IMR-90 (cell line): ENCODE data around the gene TMEM82. TPM values are rescaled to one million over a fixed set of nuclear protein-coding genes. Genes with fewer than 3 reads are reported as not detected.

ENCODE experiments used
- ATAC-seq: fragments of 200-7000 bp; cut with Tn5 transposase; 2 replicates; pipeline ENCODE4 v1.9.1; 2020; ENCODE audit warnings: low read depth, mild to moderate bottlenecking, moderate library complexity
- BruUV-seq: library from RNA; stranded (reverse); fragments of 400-500 nt; replicated peaks from 2 replicates; lab custom pipeline; 2021; lab: Mats Ljungman, UMichigan
- CTCF ChIA-PET: fragments of 300-600 bp; formaldehyde crosslinking; extraction: SDS; loops from one replicate; lab custom pipeline; 2021; ENCODE audit warnings: antibody characterized with exemption; lab: Yijun Ruan, JAX
- POLR2A ChIA-PET: fragments of 300-600 bp; sonication (Branson Sonifier 250); formaldehyde crosslinking; loops from one replicate; lab custom pipeline; 2022; ENCODE audit warnings: antibody characterized with exemption; ENCODE audit not compliant: unreplicated experiment; lab: Charles Lee
- DNase-seq: peaks from one replicate; pipeline ENCODE4 v3.0.0; 2013
- H2AFZ ChIP-seq: replicated peaks from 2 replicates; pipeline ENCODE3; 2013; ENCODE audit warnings: low read length, mild to moderate bottlenecking; ENCODE audit not compliant: poor library complexity
- H2AK5ac ChIP-seq: 2 replicates; pipeline ENCODE4 v1.6.1; 2013; ENCODE audit warnings: low read depth, low read length, inconsistent platforms
- H2AK9ac ChIP-seq: replicated peaks from 2 replicates; pipeline ENCODE3; 2013; ENCODE audit warnings: mild to moderate bottlenecking, low read depth, low read length, moderate library complexity; ENCODE audit not compliant: poor library complexity
- H2BK120ac ChIP-seq: 2 replicates; pipeline ENCODE4 v1.6.1; 2013; ENCODE audit warnings: low read depth, low read length, inconsistent platforms
- H2BK15ac ChIP-seq: 3 replicates; pipeline ENCODE4 v1.6.1; 2013; ENCODE audit warnings: low read depth, low read length, inconsistent platforms
- H2BK20ac ChIP-seq: 2 replicates; pipeline ENCODE4 v1.6.1; 2013; ENCODE audit warnings: low read depth, mild to moderate bottlenecking, inconsistent platforms, low read length, moderate library complexity
- H2BK5ac ChIP-seq: 2 replicates; pipeline ENCODE4 v1.6.1; 2013; ENCODE audit warnings: mild to moderate bottlenecking, low read depth, low read length, inconsistent platforms; ENCODE audit not compliant: poor library complexity, severe bottlenecking
- H3K14ac ChIP-seq: replicated peaks from 2 replicates; pipeline ENCODE4 v1.6.1; 2013; ENCODE audit warnings: low read depth, low read length, inconsistent platforms
- H3K18ac ChIP-seq: 2 replicates; pipeline ENCODE4 v1.6.1; 2013; ENCODE audit warnings: low read depth, low read length, control low read depth
- H3K23ac ChIP-seq: 2 replicates; pipeline ENCODE4 v1.6.1; 2013; ENCODE audit warnings: low read depth, low read length, inconsistent platforms
- H3K27ac ChIP-seq: 2 replicates; pipeline ENCODE4 v1.5.1; 2013; ENCODE audit warnings: mild to moderate bottlenecking, control low read depth, low read length; ENCODE audit not compliant: insufficient read depth
- H3K27me3 ChIP-seq: 2 replicates; pipeline ENCODE4 v1.6.1; 2013; ENCODE audit warnings: low read length; ENCODE audit not compliant: control insufficient read depth, insufficient read depth
- H3K36me3 ChIP-seq: 2 replicates; pipeline ENCODE4 v1.6.1; 2013; ENCODE audit warnings: low read length, mixed read lengths; ENCODE audit not compliant: control insufficient read depth, insufficient read depth
- H3K4ac ChIP-seq: 2 replicates; pipeline ENCODE4 v1.6.1; 2013; ENCODE audit warnings: low read depth, low read length, inconsistent platforms
- H3K4me1 ChIP-seq: 2 replicates; pipeline ENCODE4 v1.6.1; 2013; ENCODE audit warnings: low read length, mixed read lengths; ENCODE audit not compliant: control insufficient read depth, insufficient read depth
- H3K4me2 ChIP-seq: 2 replicates; pipeline ENCODE4 v1.6.1; 2013; ENCODE audit warnings: low read depth, mild to moderate bottlenecking, control low read depth, low read length, moderate library complexity
- H3K4me3 ChIP-seq: 2 replicates; pipeline ENCODE4 v1.5.1; 2013; ENCODE audit warnings: low read depth, mild to moderate bottlenecking, control low read depth, low read length, moderate library complexity; ENCODE audit not compliant: insufficient read depth
- H3K56ac ChIP-seq: 2 replicates; pipeline ENCODE4 v1.6.1; 2013; ENCODE audit warnings: low read length, inconsistent platforms; ENCODE audit not compliant: insufficient read depth; ENCODE audit errors: extremely low read depth
- H3K79me1 ChIP-seq, 2 experiments: 2 replicates each; pipeline ENCODE4 v1.6.1; 2013; ENCODE audit warnings: low read length in 2 of 2, inconsistent platforms in 1 of 2, low read depth in 1 of 2
- H3K9ac ChIP-seq: 2 replicates; pipeline ENCODE4 v1.6.1; 2013; ENCODE audit warnings: low read depth, low read length, control low read depth
- H3K9me1 ChIP-seq: 2 replicates; pipeline ENCODE4 v1.6.1; 2013; ENCODE audit warnings: low read length, inconsistent platforms; ENCODE audit not compliant: insufficient read depth
- H3K9me3 ChIP-seq: 2 replicates; pipeline ENCODE4 v1.6.1; 2013; ENCODE audit warnings: low read length; ENCODE audit not compliant: control insufficient read depth, insufficient read depth
- H4K20me1 ChIP-seq: 2 replicates; pipeline ENCODE4 v1.6.1; 2013; ENCODE audit warnings: low read length, inconsistent platforms; ENCODE audit not compliant: insufficient read depth
- H4K5ac ChIP-seq: 2 replicates; pipeline ENCODE4 v1.6.1; 2013; ENCODE audit warnings: mild to moderate bottlenecking, low read depth, low read length, control low read depth
- H4K8ac ChIP-seq, 2 experiments: 2 replicates each; pipeline ENCODE4 v1.6.1; 2013; ENCODE audit warnings: low read depth in 2 of 2, low read length in 2 of 2, control low read depth in 1 of 2, inconsistent platforms in 1 of 2
- H4K91ac ChIP-seq: 2 replicates; pipeline ENCODE4 v1.6.1; 2013; ENCODE audit warnings: low read depth, low read length, inconsistent platforms; ENCODE audit not compliant: insufficient read depth
- CHD1 ChIP-seq: IDR thresholded peaks from 2 replicates; pipeline ENCODE4 v1.6.1; 2012; ENCODE audit warnings: low read depth, low read length, improper control_type of control experiment
- FOS ChIP-seq: fragments of 150-350 bp; IDR thresholded peaks from 2 replicates; pipeline ENCODE4 v1.6.1; 2016; ENCODE audit warnings: low read depth, low read length
- MAZ ChIP-seq: IDR thresholded peaks from 2 replicates; pipeline ENCODE4 v1.6.1; 2012; ENCODE audit warnings: low read depth, mild to moderate bottlenecking, low read length, improper control_type of control experiment, moderate library complexity, borderline replicate concordance
- MXI1 ChIP-seq: IDR thresholded peaks from 2 replicates; pipeline ENCODE4 v1.6.1; 2012; ENCODE audit warnings: low read depth, mild to moderate bottlenecking, low read length, moderate library complexity, borderline replicate concordance
- NFE2L2 ChIP-seq: fragments of 150-350 bp; IDR thresholded peaks from 2 replicates; pipeline ENCODE4 v1.6.1; 2016; ENCODE audit warnings: low read depth, mild to moderate bottlenecking, low read length
- POLR2A ChIP-seq: IDR thresholded peaks from 2 replicates; pipeline ENCODE4 v1.6.1; 2012; ENCODE audit warnings: mild to moderate bottlenecking, low read depth, low read length
- RAD21 ChIP-seq: IDR thresholded peaks from 2 replicates; pipeline ENCODE4 v1.6.1; 2012; ENCODE audit warnings: low read length, improper control_type of control experiment
- RCOR1 ChIP-seq: IDR thresholded peaks from 2 replicates; pipeline ENCODE4 v1.6.1; 2012; ENCODE audit warnings: mild to moderate bottlenecking, low read length, improper control_type of control experiment; ENCODE audit not compliant: insufficient replicate concordance
- RFX5 ChIP-seq: IDR thresholded peaks from 2 replicates; pipeline ENCODE4 v1.8.0; 2012; ENCODE audit warnings: low read depth, mild to moderate bottlenecking, low read length, moderate library complexity
- SMC3 ChIP-seq: fragments of 150-350 bp; IDR thresholded peaks from 2 replicates; pipeline ENCODE4 v1.6.1; 2016; ENCODE audit warnings: low read depth, mild to moderate bottlenecking, antibody characterized with exemption, low read length, moderate library complexity
- whole genome bisulfite sequencing, 2 experiments: methylation state at CpG; one replicate each; pipeline versions ENCODE4 v1.1.5 to v1.1.7; 2013; ENCODE audit warnings: missing lambda C conversion rate in 2 of 2; ENCODE audit not compliant: insufficient read length in 1 of 2; ENCODE audit errors: extremely low coverage in 2 of 2; 5-methylcytosine and 5-hydroxymethylcytosine counted together
- dilution Hi-C: fragments of 300-500 bp; cut with HindIII; formaldehyde crosslinking; loops from one replicate; pipeline ENCODE4 v1.14.3; 2018; ENCODE audit warnings: low sequenced_read_pairs; ENCODE audit not compliant: unreplicated experiment
- in situ Hi-C: fragments of 300-500 bp; cut with MboI; formaldehyde crosslinking; loops from 3 replicates; pipeline ENCODE4 v1.14.3; 2019; ENCODE audit warnings: low sequenced_read_pairs, inconsistent platforms, mixed read lengths
- intact Hi-C: fragments of 100-400 bp; cut with micrococcal nuclease; formaldehyde crosslinking; loops from 2 replicates; pipeline ENCODE4 v1.10.0; 2022
- polyA plus RNA-seq, 3 experiments: library from polyadenylated mRNA; depleted of rRNA; stranded (reverse); fragments of >200 nt; gene quantifications; 2 replicates each; pipeline ENCODE4 v1.2.3, GENCODE V29; 2012; ENCODE audit warnings: low replicate concordance in 1 of 3
- total RNA-seq: library from RNA; depleted of rRNA; stranded (reverse); fragments of >200 nt; gene quantifications from 2 replicates; pipeline ENCODE4 v1.2.3, GENCODE V29; 2012
- TF ChIP-seq, protein P1 (sequence below): fragments of 150-350 bp; IDR thresholded peaks from 2 replicates; pipeline ENCODE4 v1.6.1; 2016; ENCODE audit warnings: low read depth, mild to moderate bottlenecking, low read length, moderate library complexity, borderline replicate concordance
- TF ChIP-seq, protein P2 (sequence below): conservative IDR thresholded peaks from 2 replicates; pipeline ENCODE4 v1.5.1; 2012; ENCODE audit warnings: mild to moderate bottlenecking, low read depth, low read length, improper control_type of control experiment
- TF ChIP-seq, protein P3 (sequence below): fragments of 150-350 bp; IDR thresholded peaks from 2 replicates; pipeline ENCODE4 v1.6.1; 2017; ENCODE audit warnings: mild to moderate bottlenecking, antibody characterized with exemption, low read length, low read depth

The TMEM82 gene
- total and polyA plus RNA-seq, 2 of the 4 experiments (the other 2 are of a cell fraction) = not detected

DNA sequence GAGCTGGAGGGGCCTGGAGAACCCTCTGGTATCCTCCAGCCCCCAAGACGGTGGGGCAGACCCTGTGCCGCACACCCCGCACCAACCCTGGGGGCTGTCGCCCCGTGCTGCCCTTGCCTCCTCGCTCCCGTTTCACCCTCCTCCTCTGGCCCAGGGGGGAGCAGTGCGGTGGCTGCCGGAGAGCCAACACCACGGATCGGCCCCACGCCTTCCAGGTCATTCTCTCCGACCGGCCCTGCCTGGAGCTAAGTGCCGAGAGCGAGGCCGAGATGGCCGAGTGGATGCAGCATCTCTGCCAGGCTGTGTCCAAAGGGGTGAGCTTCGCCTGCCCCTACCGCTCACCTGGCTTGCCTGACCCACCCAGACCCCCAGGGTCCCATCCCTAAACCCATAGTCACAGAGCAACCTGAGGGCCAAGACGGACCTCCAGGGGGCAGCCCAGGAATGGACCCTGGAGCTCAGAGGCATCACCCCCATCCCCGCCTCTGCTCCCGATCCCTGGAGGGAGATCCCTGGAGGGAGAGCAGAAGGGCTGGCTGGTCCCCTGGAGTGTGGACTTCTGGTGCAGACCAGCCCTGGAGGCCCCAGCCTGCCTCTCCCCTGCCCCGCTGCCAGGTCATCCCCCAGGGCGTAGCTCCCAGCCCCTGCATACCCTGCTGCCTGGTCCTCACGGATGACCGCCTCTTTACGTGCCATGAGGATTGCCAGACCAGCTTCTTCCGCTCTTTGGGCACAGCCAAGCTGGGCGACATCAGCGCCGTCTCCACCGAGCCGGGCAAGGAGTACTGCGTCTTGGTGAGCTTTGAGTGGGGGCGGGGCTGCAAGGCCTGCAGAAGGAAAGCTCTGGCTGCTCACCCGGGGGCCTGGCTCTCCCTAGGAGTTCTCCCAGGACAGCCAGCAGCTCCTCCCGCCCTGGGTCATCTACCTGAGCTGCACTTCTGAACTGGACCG, 10.3 kb upstream of the TMEM82 start:
- TF ChIP-seq FOS = no peak
- no peak for TF ChIP-seq MAZ
- no peak for TF ChIP-seq POLR2A
- TF ChIP-seq, protein P1, sequence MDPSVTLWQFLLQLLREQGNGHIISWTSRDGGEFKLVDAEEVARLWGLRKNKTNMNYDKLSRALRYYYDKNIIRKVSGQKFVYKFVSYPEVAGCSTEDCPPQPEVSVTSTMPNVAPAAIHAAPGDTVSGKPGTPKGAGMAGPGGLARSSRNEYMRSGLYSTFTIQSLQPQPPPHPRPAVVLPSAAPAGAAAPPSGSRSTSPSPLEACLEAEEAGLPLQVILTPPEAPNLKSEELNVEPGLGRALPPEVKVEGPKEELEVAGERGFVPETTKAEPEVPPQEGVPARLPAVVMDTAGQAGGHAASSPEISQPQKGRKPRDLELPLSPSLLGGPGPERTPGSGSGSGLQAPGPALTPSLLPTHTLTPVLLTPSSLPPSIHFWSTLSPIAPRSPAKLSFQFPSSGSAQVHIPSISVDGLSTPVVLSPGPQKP = no peak
- TF ChIP-seq RFX5 = no peak
- TF ChIP-seq, protein P2, sequence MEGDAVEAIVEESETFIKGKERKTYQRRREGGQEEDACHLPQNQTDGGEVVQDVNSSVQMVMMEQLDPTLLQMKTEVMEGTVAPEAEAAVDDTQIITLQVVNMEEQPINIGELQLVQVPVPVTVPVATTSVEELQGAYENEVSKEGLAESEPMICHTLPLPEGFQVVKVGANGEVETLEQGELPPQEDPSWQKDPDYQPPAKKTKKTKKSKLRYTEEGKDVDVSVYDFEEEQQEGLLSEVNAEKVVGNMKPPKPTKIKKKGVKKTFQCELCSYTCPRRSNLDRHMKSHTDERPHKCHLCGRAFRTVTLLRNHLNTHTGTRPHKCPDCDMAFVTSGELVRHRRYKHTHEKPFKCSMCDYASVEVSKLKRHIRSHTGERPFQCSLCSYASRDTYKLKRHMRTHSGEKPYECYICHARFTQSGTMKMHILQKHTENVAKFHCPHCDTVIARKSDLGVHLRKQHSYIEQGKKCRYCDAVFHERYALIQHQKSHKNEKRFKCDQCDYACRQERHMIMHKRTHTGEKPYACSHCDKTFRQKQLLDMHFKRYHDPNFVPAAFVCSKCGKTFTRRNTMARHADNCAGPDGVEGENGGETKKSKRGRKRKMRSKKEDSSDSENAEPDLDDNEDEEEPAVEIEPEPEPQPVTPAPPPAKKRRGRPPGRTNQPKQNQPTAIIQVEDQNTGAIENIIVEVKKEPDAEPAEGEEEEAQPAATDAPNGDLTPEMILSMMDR = no peak
- TF ChIP-seq, protein P3, sequence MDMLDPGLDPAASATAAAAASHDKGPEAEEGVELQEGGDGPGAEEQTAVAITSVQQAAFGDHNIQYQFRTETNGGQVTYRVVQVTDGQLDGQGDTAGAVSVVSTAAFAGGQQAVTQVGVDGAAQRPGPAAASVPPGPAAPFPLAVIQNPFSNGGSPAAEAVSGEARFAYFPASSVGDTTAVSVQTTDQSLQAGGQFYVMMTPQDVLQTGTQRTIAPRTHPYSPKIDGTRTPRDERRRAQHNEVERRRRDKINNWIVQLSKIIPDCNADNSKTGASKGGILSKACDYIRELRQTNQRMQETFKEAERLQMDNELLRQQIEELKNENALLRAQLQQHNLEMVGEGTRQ = no peak
- no peak for TF ChIP-seq MXI1
- TF ChIP-seq CHD1 = no peak
- TF ChIP-seq RCOR1 = no peak
- TF ChIP-seq SMC3 = no peak
- TF ChIP-seq NFE2L2 = no peak
- TF ChIP-seq RAD21 = no peak
- intact Hi-C loops = no loop called here

More for the DNA sequence above, 10.3 kb upstream of the TMEM82 start:
- Histone ChIP-seq H4K5ac (no peak overlapping the region), H3K4me3 (no peak overlapping the region), H2BK5ac (no peak overlapping the region), H3K14ac (no peak overlapping the region), H4K91ac (no peak overlapping the region), H3K56ac (no peak overlapping the region), H3K23ac (no peak overlapping the region), H3K9ac (no peak overlapping the region), H3K18ac (no peak overlapping the region), H2BK120ac (no peak overlapping the region), H3K27ac (no peak overlapping the region), H4K20me1 (no peaks in the 10 kb centered on the region; the same call in 1 of the 2 replicates), H3K4me1 (no peaks in the 10 kb centered on the region), H3K4me2 (no peak overlapping the region), H4K8ac (no peak overlapping the region), H3K27me3 (no peaks in the 10 kb centered on the region), H2AK5ac (no peak overlapping the region), H2AFZ (no peak overlapping the region), H2BK20ac (no peak overlapping the region), H2AK9ac (no peak overlapping the region), H3K9me1 (no peaks in the 10 kb centered on the region), H3K36me3 (peaks cover 75% of the 10 kb centered on the region), H3K79me1 (no peaks in the 10 kb centered on the region; a peak in 2 of 4 replicates), H3K9me3 (no peaks in the 10 kb centered on the region), H2BK15ac (no peak overlapping the region), H3K4ac (no peak overlapping the region)
- ChIA-PET POLR2A (no interaction called here), CTCF (no interaction called here)
- BruUV-seq = no TSS peak
- 92% methylated on average over 23 of the region's 39 CpGs; no CpG with 5 or more reads in 1 of the 2 experiments for WGBS, 2 experiments
- no peak for DNase-seq
- ATAC-seq = no peak
- dilution Hi-C loops = no loop called here
- in situ Hi-C loops = no loop called here
